VCaP (cell line): Measurements from ENCODE around the gene MRPL10.

Experiments
- H3K27ac ChIP-seq: fragments of 450-650 bp; 2 replicates; pipeline ENCODE4 v1.5.1; 2017
- CTCF ChIP-seq: fragments of 450-650 bp; conservative IDR thresholded peaks from 2 replicates; pipeline ENCODE4 v1.5.1; 2017; ENCODE audit warnings: mild to moderate bottlenecking, moderate library complexity

MRPL10 gene

DNA sequence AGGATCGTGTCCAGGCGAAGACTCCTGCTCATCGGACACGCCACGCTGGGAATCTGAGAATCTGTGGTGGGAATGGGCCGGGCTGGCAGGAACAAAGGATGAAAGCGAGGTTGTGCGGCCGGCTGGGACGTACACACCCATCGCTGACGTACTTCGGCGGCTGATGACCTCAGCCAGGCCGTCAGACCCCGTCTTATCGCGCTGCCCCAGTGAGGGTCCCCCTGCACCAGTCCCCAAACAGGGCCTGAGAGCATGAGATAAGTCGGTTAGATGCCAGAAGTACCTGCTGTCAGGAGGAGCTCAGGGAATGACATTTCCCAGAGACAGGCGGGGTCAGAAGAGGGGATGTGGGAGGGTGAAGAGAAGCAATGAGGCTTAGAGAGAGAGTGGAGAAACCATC, 35.6 kb upstream of the MRPL10 start:
- no peak for TF ChIP-seq CTCF
- H3K27ac ChIP-seq: no peak overlapping the region

- no peak for TF ChIP-seq CTCF
- H3K27ac ChIP-seq: no peak overlapping the region
These were observed 33.5 kb upstream of the MRPL10 start for GRCh38 chr17:47864791-47865216.

DNA sequence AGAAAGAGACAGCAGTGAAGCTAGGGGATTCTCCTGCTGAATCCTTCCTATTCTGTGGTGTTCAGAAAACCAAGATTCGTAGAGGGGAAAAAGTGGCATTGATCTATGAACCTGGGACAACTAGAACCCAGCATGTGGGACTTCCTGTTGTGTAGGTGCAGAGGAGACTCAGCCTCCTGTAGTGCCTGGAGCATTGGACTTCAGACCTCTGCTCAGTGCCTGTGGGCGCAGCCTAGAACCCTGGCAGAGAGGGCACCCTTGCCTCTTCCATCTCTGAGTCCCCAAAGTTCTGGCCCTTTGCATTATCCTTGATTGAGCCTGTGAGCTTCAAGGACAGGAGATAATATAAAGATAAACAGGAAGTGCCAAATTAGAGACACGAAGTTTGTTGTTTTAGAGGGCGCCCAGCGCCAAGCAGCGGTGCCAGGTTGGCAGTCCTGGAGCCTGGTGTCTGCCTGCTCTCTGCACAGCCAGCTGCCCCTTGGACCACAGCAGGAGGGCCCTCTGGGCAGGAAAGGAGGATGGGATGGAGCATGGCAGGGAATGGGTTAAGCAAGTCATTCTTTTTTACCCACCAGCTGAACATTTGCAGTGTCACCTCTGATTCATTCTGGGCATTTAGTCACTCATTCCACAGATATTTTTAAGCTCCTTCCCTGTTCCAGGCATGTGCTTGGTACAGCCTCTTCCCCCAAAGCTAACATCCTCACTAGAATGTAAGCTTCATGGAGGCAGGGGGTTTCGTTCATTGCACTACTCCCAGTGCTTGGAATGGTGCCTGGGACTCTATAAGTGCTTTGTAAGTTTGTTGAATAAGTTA, 31.5 kb upstream of the MRPL10 start:
- TF ChIP-seq CTCF: no peak
- H3K27ac ChIP-seq: no peak overlapping the region; the same call in 1 of the 2 replicates

- no peak overlapping the region for H3K27ac ChIP-seq
- TF ChIP-seq CTCF: no peak
These were observed 29.0 kb upstream of the MRPL10 start for GRCh38 chr17:47860386-47860785.

- TF ChIP-seq CTCF: no peak
- H3K27ac ChIP-seq: no peak overlapping the region
These were observed 26.5 kb upstream of the MRPL10 start for GRCh38 chr17:47857551-47858455.

DNA sequence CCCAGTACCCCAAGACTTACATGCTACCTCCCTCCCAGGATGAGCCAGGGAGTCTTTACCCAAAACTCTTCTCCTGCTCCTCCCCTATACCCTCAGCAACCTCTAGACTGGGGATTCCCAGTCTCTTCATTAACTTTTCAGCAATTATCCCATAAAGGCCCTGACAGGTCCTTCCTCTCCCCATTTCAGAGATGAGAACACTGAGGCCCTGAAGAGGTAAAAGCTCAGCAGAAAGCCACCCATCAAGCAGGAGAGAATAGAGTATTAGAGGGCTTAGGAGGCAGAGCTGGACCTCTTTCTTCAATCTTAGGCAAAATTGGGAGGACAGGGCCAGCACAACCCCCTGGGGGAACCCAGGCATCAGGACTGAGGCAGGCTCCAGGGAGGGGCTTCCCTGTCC, 25.5 kb upstream of the MRPL10 start:
- no peak overlapping the region for H3K27ac ChIP-seq
- no peak for TF ChIP-seq CTCF

DNA sequence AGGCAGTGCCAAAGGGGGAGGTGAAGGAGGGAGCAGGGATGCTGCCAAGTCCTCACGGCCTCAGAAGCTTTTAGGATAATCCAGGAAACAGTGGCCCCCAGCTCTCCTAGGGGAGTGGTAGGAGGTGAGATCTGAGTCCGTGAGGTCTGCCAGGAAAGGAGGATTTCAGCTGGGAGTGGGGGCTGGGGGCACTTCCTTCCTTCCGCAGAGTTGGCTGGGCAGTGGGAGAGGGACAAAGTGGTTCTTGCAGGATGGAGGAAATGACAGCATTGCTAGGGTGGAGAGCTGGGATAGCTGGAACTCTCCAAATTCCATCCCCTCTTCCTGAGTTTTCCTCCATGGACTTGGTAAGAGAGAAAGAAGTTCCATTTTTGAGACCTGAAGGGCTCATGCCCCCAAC, 24.4 kb upstream of the MRPL10 start:
- no peak for TF ChIP-seq CTCF
- no peak overlapping the region for H3K27ac ChIP-seq
